Astrocyte (in vitro differentiated cells and primary cell): Measurements from ENCODE around the gene TPM4. TPM values are rescaled to one million over a fixed set of nuclear protein-coding genes. Genes with fewer than 3 reads are reported as not detected.

Source experiments
- DNase-seq: peaks from one replicate; pipeline ENCODE4 v3.0.0-alpha.2; 2010; ENCODE audit warnings: low read depth
- FAIRE-seq: peaks from 2 replicates; lab custom pipeline; 2011; peaks lifted over from hg19 to GRCh38; lab: Jason Lieb, UNC
- H2AFZ ChIP-seq: 2 replicates; pipeline ENCODE4 v1.6.0; 2012; ENCODE audit warnings: low read depth, low read length, inconsistent platforms
- H3K27ac ChIP-seq: 2 replicates; pipeline ENCODE4 v1.5.1; 2011; ENCODE audit warnings: low read depth, low read length, inconsistent platforms
- H3K27me3 ChIP-seq: 2 replicates; pipeline ENCODE4 v1.6.0; 2011; ENCODE audit warnings: low read length, inconsistent platforms; ENCODE audit not compliant: insufficient read depth
- H3K36me3 ChIP-seq: 2 replicates; pipeline ENCODE4 v1.5.1; 2011; ENCODE audit warnings: low read length, inconsistent platforms; ENCODE audit not compliant: insufficient read depth
- H3K4me1 ChIP-seq: 2 replicates; pipeline ENCODE4 v1.5.1; 2011; ENCODE audit warnings: low read length, inconsistent platforms; ENCODE audit not compliant: insufficient read depth
- H3K4me2 ChIP-seq: 2 replicates; pipeline ENCODE4 v1.6.0; 2012; ENCODE audit warnings: low read length, inconsistent platforms
- H3K4me3 ChIP-seq: 2 replicates; pipeline ENCODE4 v1.5.1; 2011; ENCODE audit warnings: low read depth, mild to moderate bottlenecking, low read length, inconsistent platforms; ENCODE audit not compliant: insufficient read depth
- H3K79me2 ChIP-seq: 2 replicates; pipeline ENCODE4 v1.6.0; 2012; ENCODE audit warnings: mild to moderate bottlenecking, low read length, inconsistent platforms; ENCODE audit not compliant: insufficient read depth
- H3K9ac ChIP-seq: 2 replicates; pipeline ENCODE4 v1.6.0; 2012; ENCODE audit warnings: mild to moderate bottlenecking, low read length, inconsistent platforms
- H3K9me3 ChIP-seq: 2 replicates; pipeline ENCODE4 v1.5.1; 2012; ENCODE audit warnings: low read depth, mild to moderate bottlenecking, low read length, inconsistent platforms; ENCODE audit not compliant: insufficient read depth
- H4K20me1 ChIP-seq: 2 replicates; pipeline ENCODE4 v1.6.0; 2012; ENCODE audit warnings: low read length, inconsistent platforms; ENCODE audit not compliant: insufficient read depth
- H3K27ac Mint-ChIP-seq: one replicate; pipeline ENCODE4 v1.8.0; 2021; ENCODE audit warnings: mild to moderate bottlenecking, mixed read lengths; ENCODE audit not compliant: unreplicated experiment
- H3K27me3 Mint-ChIP-seq: one replicate; pipeline ENCODE4 v1.8.0; 2021; ENCODE audit warnings: low read depth, mixed read lengths; ENCODE audit not compliant: unreplicated experiment
- H3K36me3 Mint-ChIP-seq: one replicate; pipeline ENCODE4 v1.8.0; 2021; ENCODE audit warnings: low read depth, mixed read lengths; ENCODE audit not compliant: unreplicated experiment
- H3K4me1 Mint-ChIP-seq: one replicate; pipeline ENCODE4 v1.8.0; 2021; ENCODE audit warnings: low read depth, mixed read lengths; ENCODE audit not compliant: unreplicated experiment
- H3K4me3 Mint-ChIP-seq: one replicate; pipeline ENCODE4 v1.8.0; 2021; ENCODE audit warnings: mild to moderate bottlenecking, moderate library complexity, mixed read lengths; ENCODE audit not compliant: unreplicated experiment
- H3K9me3 Mint-ChIP-seq: one replicate; pipeline ENCODE4 v1.8.0; 2021; ENCODE audit warnings: mild to moderate bottlenecking, mixed read lengths; ENCODE audit not compliant: unreplicated experiment
- CTCF ChIP-seq: IDR thresholded peaks from 2 replicates; pipeline ENCODE4 v1.5.1; 2011; ENCODE audit warnings: low read depth, mild to moderate bottlenecking, inconsistent platforms, low read length, moderate library complexity; ENCODE audit not compliant: insufficient read depth
- EZH2 ChIP-seq: IDR thresholded peaks from 2 replicates; pipeline ENCODE4 v1.6.1; 2012; ENCODE audit warnings: mild to moderate bottlenecking, low read length, inconsistent platforms; ENCODE audit not compliant: insufficient read depth
- total RNA-seq: library from RNA; stranded (reverse); gene quantifications from 2 replicates; pipeline ENCODE4 v1.2.1, GENCODE V29; 2021

Gene TPM4
- total RNA-seq, 1 donor from 2014 or later, result 811 TPM

DNA sequence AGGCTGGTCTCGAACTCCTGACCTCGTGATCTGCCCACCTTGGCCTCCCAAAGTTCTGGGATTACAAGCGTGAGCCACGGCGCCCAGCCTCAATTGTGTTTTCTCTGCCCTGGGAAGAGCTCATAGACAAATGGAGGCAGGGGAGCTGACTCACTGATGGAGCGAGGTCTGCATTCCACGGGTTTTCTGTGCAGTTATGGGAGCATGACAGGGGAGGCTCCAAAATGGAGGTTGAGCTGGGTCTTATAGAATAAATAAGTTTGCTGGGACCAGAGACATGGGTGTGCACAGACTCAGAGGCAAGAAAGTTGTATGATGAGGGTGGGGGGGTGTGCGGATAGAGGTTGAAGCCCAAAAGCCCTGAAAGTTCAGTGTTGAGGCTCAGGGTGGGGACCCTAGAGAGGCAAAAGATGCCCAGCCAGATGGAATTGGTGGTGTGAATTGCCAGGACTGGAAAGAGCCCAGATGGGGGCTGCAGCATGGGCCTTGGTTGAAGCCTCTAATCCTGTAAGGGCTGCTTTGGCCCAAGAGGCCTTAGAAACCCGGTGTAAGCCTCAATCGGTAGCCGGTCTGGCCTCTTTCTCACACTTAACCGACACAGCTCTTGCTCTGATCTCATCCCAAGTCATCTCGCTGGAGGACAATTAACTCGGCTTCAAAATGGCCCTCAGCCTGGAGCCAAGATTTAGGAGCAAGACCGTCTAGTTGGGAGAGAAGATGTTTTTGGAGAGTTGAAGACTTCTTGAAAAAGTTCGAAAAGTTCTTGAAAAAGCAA lies 1.9 kb downstream of the TPM4 start:
- Mint-ChIP-seq H3K36me3 (peaks cover 17% of the 10 kb centered on the region), H3K9me3 (no peaks in the 10 kb centered on the region), H3K4me1 (peaks cover 40% of the 10 kb centered on the region), H3K27ac (peak overlapping the region; percentile 91), H3K4me3 (peak overlapping the region; percentile 95), H3K27me3 (no peaks in the 10 kb centered on the region)
- Histone ChIP-seq H3K27me3 (no peaks in the 10 kb centered on the region), H3K9me3 (no peaks in the 10 kb centered on the region), H3K4me1 (peaks cover 41% of the 10 kb centered on the region), H3K36me3 (peaks cover 27% of the 10 kb centered on the region), H3K4me3 (peak overlapping the region; percentile 96), H4K20me1 (peaks cover 39% of the 10 kb centered on the region), H3K27ac (peak overlapping the region; percentile 98), H3K9ac (peak overlapping the region; percentile 100), H3K79me2 (peaks cover 84% of the 10 kb centered on the region), H3K4me2 (peak overlapping the region; percentile 99), H2AFZ (no peak overlapping the region)
- DNase-seq (peak; percentile 59), FAIRE-seq (no peak)
- TF ChIP-seq CTCF (no peak), EZH2 (no peak)

- Mint-ChIP-seq H3K4me3 (peak overlapping the region; percentile 95), H3K27ac (peak overlapping the region; percentile 91), H3K9me3 (no peaks in the 10 kb centered on the region), H3K4me1 (peaks cover 40% of the 10 kb centered on the region), H3K27me3 (no peaks in the 10 kb centered on the region), H3K36me3 (peaks cover 22% of the 10 kb centered on the region)
- Histone ChIP-seq H3K4me3 (peak overlapping the region; percentile 96), H4K20me1 (peaks cover 47% of the 10 kb centered on the region), H3K9ac (peak overlapping the region; percentile 100), H3K4me2 (peak overlapping the region; percentile 99), H3K79me2 (peaks cover 91% of the 10 kb centered on the region), H3K27ac (peak overlapping the region; percentile 98), H3K27me3 (no peaks in the 10 kb centered on the region), H3K36me3 (peaks cover 31% of the 10 kb centered on the region), H3K9me3 (no peaks in the 10 kb centered on the region), H2AFZ (no peak overlapping the region), H3K4me1 (peaks cover 40% of the 10 kb centered on the region)
- DNase-seq (peak; percentile 97), FAIRE-seq (no peak)
- TF ChIP-seq EZH2 (no peak), CTCF (no peak)
Measured at GRCh38 chr19:16078759-16079707, 2.7 kb downstream of the TPM4 start.
